GM23338 (cell line): Measurements from ENCODE around the gene ZNF784. TPM values are rescaled to one million over a fixed set of nuclear protein-coding genes. Genes with fewer than 3 reads are reported as not detected.

ENCODE experiments used
- ATAC-seq: fragments of 200-7000 bp; cut with Tn5 transposase; 3 replicates; pipeline ENCODE4 v1.9.1; 2020
- DNase-seq: peaks from one replicate; pipeline ENCODE4 v3.0.0-alpha.2; 2015; ENCODE audit warnings: low spot score
- H2AFZ ChIP-seq: fragments of 200-600 bp; sonication (generic); 2 replicates; pipeline ENCODE4 v1.8.0; 2016; ENCODE audit warnings: antibody characterized with exemption, mild to moderate bottlenecking, moderate library complexity
- H3F3A ChIP-seq: fragments of 200-600 bp; sonication (generic); replicated peaks from 2 replicates; pipeline ENCODE4 v1.8.0; 2017; ENCODE audit warnings: antibody characterized with exemption, mixed run types, low read depth
- H3K27ac ChIP-seq: fragments of 200-600 bp; sonication (generic); 2 replicates; pipeline ENCODE4 v1.6.1; 2016; ENCODE audit warnings: low read depth
- H3K27me3 ChIP-seq: fragments of 200-600 bp; sonication (generic); 2 replicates; pipeline ENCODE4 v1.8.0; 2016; ENCODE audit warnings: mild to moderate bottlenecking, mixed run types, moderate library complexity; ENCODE audit not compliant: insufficient read depth
- H3K36me3 ChIP-seq: fragments of 200-600 bp; sonication (generic); 2 replicates; pipeline ENCODE4 v1.8.0; 2016; ENCODE audit warnings: mild to moderate bottlenecking; ENCODE audit not compliant: insufficient read depth
- H3K4me1 ChIP-seq: fragments of 200-600 bp; sonication (generic); 2 replicates; pipeline ENCODE4 v1.8.0; 2016; ENCODE audit warnings: mild to moderate bottlenecking, moderate library complexity; ENCODE audit not compliant: insufficient read depth
- H3K4me2 ChIP-seq: fragments of 200-600 bp; sonication (generic); 2 replicates; pipeline ENCODE4 v1.7.1; 2017; ENCODE audit warnings: mixed run types
- H3K4me3 ChIP-seq: fragments of 200-600 bp; sonication (generic); 2 replicates; pipeline ENCODE4 v1.6.1; 2016; ENCODE audit warnings: mixed run types
- H3K79me2 ChIP-seq: fragments of 200-600 bp; sonication (generic); replicated peaks from 2 replicates; pipeline ENCODE4 v1.8.0; 2017; ENCODE audit warnings: mild to moderate bottlenecking; ENCODE audit not compliant: insufficient read depth
- H3K9me2 ChIP-seq: fragments of 200-600 bp; sonication (generic); 2 replicates; pipeline ENCODE4 v1.8.0; 2017; ENCODE audit not compliant: insufficient read depth
- H4K20me1 ChIP-seq: fragments of 200-600 bp; sonication (generic); replicated peaks from 2 replicates; pipeline ENCODE4 v1.8.0; 2017; ENCODE audit warnings: mild to moderate bottlenecking; ENCODE audit not compliant: insufficient read depth
- H3K27ac Mint-ChIP-seq: 2 replicates; pipeline ENCODE4 v1.8.0; 2020; ENCODE audit warnings: inconsistent platforms, mild to moderate bottlenecking, moderate library complexity, mixed read lengths
- H3K27me3 Mint-ChIP-seq: 3 replicates; pipeline ENCODE4 v1.8.0; 2022; ENCODE audit warnings: low read depth, mild to moderate bottlenecking, moderate library complexity, mixed read lengths, inconsistent platforms; ENCODE audit not compliant: insufficient read depth, poor library complexity
- H3K36me3 Mint-ChIP-seq: 3 replicates; pipeline ENCODE4 v1.8.0; 2021; ENCODE audit warnings: low read depth, mild to moderate bottlenecking, inconsistent platforms, moderate library complexity, mixed read lengths
- H3K4me1 Mint-ChIP-seq: 3 replicates; pipeline ENCODE4 v1.8.0; 2020; ENCODE audit warnings: mild to moderate bottlenecking, inconsistent platforms, mixed read lengths
- H3K4me3 Mint-ChIP-seq: 3 replicates; pipeline ENCODE4 v1.8.0; 2021; ENCODE audit warnings: moderate library complexity, mild to moderate bottlenecking, inconsistent platforms, mixed read lengths
- H3K9me3 Mint-ChIP-seq: 3 replicates; pipeline ENCODE4 v1.8.0; 2020; ENCODE audit warnings: moderate library complexity, mild to moderate bottlenecking, inconsistent platforms, mixed read lengths
- EZH2 ChIP-seq: fragments of 200-600 bp; sonication (generic); IDR thresholded peaks from one replicate; pipeline ENCODE4 v1.8.0; 2017; ENCODE audit warnings: antibody characterized with exemption, mild to moderate bottlenecking, low read depth; ENCODE audit not compliant: unreplicated experiment
- JUNB ChIP-seq: IDR thresholded peaks from one replicate; pipeline ENCODE4 v1.6.1; 2016; ENCODE audit warnings: antibody characterized with exemption; ENCODE audit not compliant: unreplicated experiment
- REST ChIP-seq: IDR thresholded peaks from one replicate; pipeline ENCODE4 v1.6.1; 2018; ENCODE audit warnings: antibody characterized with exemption; ENCODE audit not compliant: unreplicated experiment
- ZNF114 ChIP-seq: fragments of 250-450 bp; sonication (Bioruptor Pico); IDR thresholded peaks from 2 replicates; pipeline ENCODE4 v1.5.0; 2020; ENCODE audit warnings: mild to moderate bottlenecking, moderate library complexity
- ZNF462 ChIP-seq: fragments of 250-450 bp; sonication (Bioruptor Pico); IDR thresholded peaks from 2 replicates; pipeline ENCODE4 v1.5.0; 2020; ENCODE audit warnings: mild to moderate bottlenecking, moderate library complexity
- polyA plus RNA-seq: library from polyadenylated mRNA; unstranded; fragments of >200 nt; fragmentation: Nextera tagmentation; extraction: Ambion mirVana; gene quantifications from 2 replicates; pipeline ENCODE4 v1.2.1, GENCODE V29; 2016
- total RNA-seq: library from RNA; depleted of rRNA; stranded (reverse); fragments of >200 nt; shearing (Covaris generic); gene quantifications from 2 replicates; pipeline ENCODE4 v1.2.3, GENCODE V29; 2014

The ZNF784 gene
- total and polyA plus RNA-seq, 2 experiments from 2014 or later, result 1.5 to 6.7 TPM

- TF ChIP-seq ZNF462 (CRISPR knock-in tag), result no peak
- TF ChIP-seq JUNB, result no peak
- TF ChIP-seq ZNF114 (CRISPR knock-in tag), result no peak
- TF ChIP-seq EZH2, result no peak
Measured at GRCh38 chr19:55654868-55655647, 30.7 kb upstream of the ZNF784 start, which contains the start of gene U2AF2 (continued).

DNA sequence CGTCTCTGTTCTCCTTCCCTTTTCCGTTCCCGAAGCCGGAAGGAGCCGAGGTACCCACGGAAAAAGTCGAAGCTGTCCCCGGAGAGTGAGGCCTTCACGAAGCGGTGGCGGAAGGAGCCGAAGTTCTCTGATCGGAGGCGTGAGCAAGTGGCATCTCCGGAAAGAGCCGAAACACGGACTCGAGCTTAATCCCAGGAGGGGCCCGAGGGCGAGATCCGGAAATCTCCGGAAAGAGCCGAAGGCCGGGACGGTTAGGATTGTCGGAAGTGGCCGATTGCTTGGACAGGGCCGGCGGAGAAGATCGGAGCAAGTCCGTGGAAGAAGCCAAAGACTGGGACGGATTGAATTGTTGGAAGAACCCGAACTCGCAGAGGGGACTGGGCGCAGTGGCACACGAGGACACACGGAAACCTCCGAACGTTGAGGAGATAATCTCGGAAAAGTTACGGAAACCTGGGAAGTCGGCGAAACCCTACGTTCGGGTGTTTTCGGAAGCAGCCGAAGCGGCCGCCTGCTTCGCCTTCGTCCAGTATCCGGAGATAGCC lies 30.0 kb upstream of the ZNF784 start:
- H3K4me2 ChIP-seq, result peak overlapping the region; percentile 73
- H3K4me3 Mint-ChIP-seq, result peak overlapping the region; percentile 92
- TF ChIP-seq REST, result no peak

More for the DNA sequence above, 30.0 kb upstream of the ZNF784 start:
- ATAC-seq (peak; percentile 60), DNase-seq (peak; percentile 100)
- H3K27ac ChIP-seq, result peak overlapping the region; percentile 87
- Mint-ChIP-seq H3K27me3 (peaks cover 34% of the 10 kb centered on the region), H3K27ac (peak overlapping the region; percentile 99), H3K4me1 (peaks cover 46% of the 10 kb centered on the region), H3K36me3 (peaks cover 33% of the 10 kb centered on the region), H3K9me3 (no peaks in the 10 kb centered on the region; the same call in 2 of the 3 replicates)
- H2AFZ ChIP-seq, result no peak overlapping the region
- H3K79me2 ChIP-seq, result peaks cover 41% of the 10 kb centered on the region
- peaks cover 27% of the 10 kb centered on the region for H3K4me1 ChIP-seq
- no peaks in the 10 kb centered on the region for H3K27me3 ChIP-seq
- H3K4me3 ChIP-seq, result peak overlapping the region; percentile 100
- H3F3A ChIP-seq, result peaks cover 17% of the 10 kb centered on the region
- no peaks in the 10 kb centered on the region for H3K36me3 ChIP-seq
- H3K9me2 ChIP-seq, result no peaks in the 10 kb centered on the region
- H4K20me1 ChIP-seq, result peaks cover 32% of the 10 kb centered on the region
